ENCODE data around the gene CEP162.

DNA sequence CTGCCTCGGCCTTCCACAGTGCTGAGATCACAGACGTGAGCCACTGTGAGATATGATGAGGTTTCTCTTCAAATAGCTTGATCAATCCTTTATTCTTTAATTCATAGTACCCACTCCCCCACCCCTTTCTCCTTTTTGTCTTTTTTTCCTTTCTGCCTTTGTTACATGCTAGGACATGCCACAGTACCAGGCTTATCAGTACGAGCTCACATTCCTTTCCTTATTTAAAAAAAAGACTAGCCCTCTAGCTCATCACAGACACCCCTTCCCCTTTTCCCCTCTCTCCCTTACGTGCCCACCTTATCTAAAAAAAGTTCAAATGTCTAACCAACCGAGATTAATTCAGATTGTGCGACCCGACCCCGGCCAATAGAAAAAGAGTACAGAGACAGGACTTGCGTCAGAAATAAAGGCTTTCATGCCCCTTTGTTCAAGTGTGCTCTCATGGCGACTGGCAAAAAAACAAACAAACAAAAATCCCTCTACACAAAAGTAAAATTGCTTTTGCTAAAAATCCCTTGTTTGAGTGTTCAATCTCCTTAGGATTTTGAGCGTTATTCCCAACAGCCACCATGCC, 144.7 kb downstream of the CEP162 start:
- TF ChIP-seq POLR2A (IDR thresholded peaks at IDR 0.05): no peak
- TF ChIP-seq, protein P1, sequence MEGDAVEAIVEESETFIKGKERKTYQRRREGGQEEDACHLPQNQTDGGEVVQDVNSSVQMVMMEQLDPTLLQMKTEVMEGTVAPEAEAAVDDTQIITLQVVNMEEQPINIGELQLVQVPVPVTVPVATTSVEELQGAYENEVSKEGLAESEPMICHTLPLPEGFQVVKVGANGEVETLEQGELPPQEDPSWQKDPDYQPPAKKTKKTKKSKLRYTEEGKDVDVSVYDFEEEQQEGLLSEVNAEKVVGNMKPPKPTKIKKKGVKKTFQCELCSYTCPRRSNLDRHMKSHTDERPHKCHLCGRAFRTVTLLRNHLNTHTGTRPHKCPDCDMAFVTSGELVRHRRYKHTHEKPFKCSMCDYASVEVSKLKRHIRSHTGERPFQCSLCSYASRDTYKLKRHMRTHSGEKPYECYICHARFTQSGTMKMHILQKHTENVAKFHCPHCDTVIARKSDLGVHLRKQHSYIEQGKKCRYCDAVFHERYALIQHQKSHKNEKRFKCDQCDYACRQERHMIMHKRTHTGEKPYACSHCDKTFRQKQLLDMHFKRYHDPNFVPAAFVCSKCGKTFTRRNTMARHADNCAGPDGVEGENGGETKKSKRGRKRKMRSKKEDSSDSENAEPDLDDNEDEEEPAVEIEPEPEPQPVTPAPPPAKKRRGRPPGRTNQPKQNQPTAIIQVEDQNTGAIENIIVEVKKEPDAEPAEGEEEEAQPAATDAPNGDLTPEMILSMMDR (IDR thresholded peaks at IDR 0.05 in 4 of 5, conservative IDR thresholded peaks at IDR 0.05 in 1 of 5): no peak

Data from gastrocnemius medialis (tissue), 4 donors.